Loucy (cell line): Measurements from ENCODE around the gene NDRG2.

ENCODE experiments used
- H2AFZ ChIP-seq: fragments of 200-600 bp; sonication (generic); 2 replicates; pipeline ENCODE4 v1.6.0; 2016; ENCODE audit warnings: antibody characterized with exemption, mild to moderate bottlenecking, low read length, moderate library complexity
- H3F3A ChIP-seq: fragments of 200-600 bp; 2 replicates; pipeline ENCODE4 v1.6.0; 2016; ENCODE audit warnings: antibody characterized with exemption, low read depth, mild to moderate bottlenecking
- H3K27me3 ChIP-seq: fragments of 200-600 bp; sonication (generic); 2 replicates; pipeline ENCODE4 v1.6.1; 2014; ENCODE audit warnings: low read length, mild to moderate bottlenecking; ENCODE audit not compliant: insufficient read depth, poor library complexity, severe bottlenecking
- H3K36me3 ChIP-seq: fragments of 200-600 bp; sonication (generic); 2 replicates; pipeline ENCODE4 v1.6.1; 2016; ENCODE audit warnings: low read length; ENCODE audit not compliant: insufficient read depth
- H3K4me1 ChIP-seq: fragments of 200-600 bp; sonication (generic); 2 replicates; pipeline ENCODE4 v1.5.1; 2014; ENCODE audit warnings: low read length, mild to moderate bottlenecking; ENCODE audit not compliant: insufficient read depth, poor library complexity, severe bottlenecking
- H3K4me2 ChIP-seq: fragments of 200-600 bp; sonication (generic); 2 replicates; pipeline ENCODE4 v1.6.0; 2014; ENCODE audit warnings: antibody characterized with exemption, low read length, low read depth, mild to moderate bottlenecking; ENCODE audit not compliant: poor library complexity, severe bottlenecking
- H3K4me3 ChIP-seq: fragments of 200-600 bp; sonication (generic); 2 replicates; pipeline ENCODE4 v1.5.1; 2014; ENCODE audit warnings: low read length, mild to moderate bottlenecking, mixed read lengths; ENCODE audit not compliant: poor library complexity, severe bottlenecking
- H3K79me2 ChIP-seq: fragments of 200-600 bp; sonication (generic); 2 replicates; pipeline ENCODE4 v1.6.1; 2014; ENCODE audit warnings: low read length; ENCODE audit not compliant: insufficient read depth
- H3K9ac ChIP-seq: fragments of 200-600 bp; sonication (generic); 2 replicates; pipeline ENCODE4 v1.6.0; 2014; ENCODE audit warnings: mild to moderate bottlenecking, low read depth, low read length, moderate library complexity; ENCODE audit not compliant: poor library complexity, severe bottlenecking
- H3K9me2 ChIP-seq: fragments of 200-600 bp; sonication (generic); replicated peaks from 2 replicates; pipeline ENCODE4 v1.6.1; 2016; ENCODE audit warnings: low read depth, low read length, mixed read lengths
- H3K9me3 ChIP-seq: fragments of 200-600 bp; sonication (generic); 2 replicates; pipeline ENCODE4 v1.6.1; 2014; ENCODE audit warnings: mild to moderate bottlenecking, antibody characterized with exemption, low read length, low read depth; ENCODE audit not compliant: insufficient read depth
- H4K20me1 ChIP-seq: fragments of 200-600 bp; sonication (generic); 2 replicates; pipeline ENCODE4 v1.6.0; 2014; ENCODE audit warnings: antibody characterized with exemption, low read length, mild to moderate bottlenecking; ENCODE audit not compliant: insufficient read depth, poor library complexity, severe bottlenecking
- CTCF ChIP-seq: fragments of 200-600 bp; sonication (generic); conservative IDR thresholded peaks from 2 replicates; pipeline ENCODE4 v1.5.1; 2014; ENCODE audit warnings: mild to moderate bottlenecking, antibody characterized with exemption, low read length
- EZH2phosphoT487 ChIP-seq: fragments of 200-600 bp; IDR thresholded peaks from 2 replicates; pipeline ENCODE4 v1.6.1; 2018; ENCODE audit warnings: antibody characterized with exemption, mild to moderate bottlenecking, moderate library complexity, borderline replicate concordance

Gene NDRG2

GRCh38 chr14:20971705-20972021 lies 53.2 kb downstream of the NDRG2 start:
- Histone ChIP-seq H3K4me2 (peak overlapping the region; percentile 81), H2AFZ (peak overlapping the region; percentile 98), H3K9me2 (no peaks in the 10 kb centered on the region), H3K79me2 (no peaks in the 10 kb centered on the region), H3K27me3 (no peaks in the 10 kb centered on the region), H3K4me3 (peak overlapping the region; percentile 79), H3K9me3 (no peaks in the 10 kb centered on the region), H3K9ac (no peak overlapping the region), H3K36me3 (no peaks in the 10 kb centered on the region), H3K4me1 (no peaks in the 10 kb centered on the region), H3F3A (no peaks in the 10 kb centered on the region), H4K20me1 (no peaks in the 10 kb centered on the region)
- TF ChIP-seq EZH2phosphoT487 (no peak), CTCF (no peak)

GRCh38 chr14:20970983-20971704 lies 53.7 kb downstream of the NDRG2 start:
- H3K79me2 ChIP-seq, result no peaks in the 10 kb centered on the region
- peak; percentile 81 for TF ChIP-seq CTCF
- no peak for TF ChIP-seq EZH2phosphoT487
- H3K4me3 ChIP-seq, result peak overlapping the region; percentile 79

GRCh38 chr14:20970647-20970982 lies 54.2 kb downstream of the NDRG2 start:
- H2AFZ ChIP-seq, result peak overlapping the region; percentile 98
- no peaks in the 10 kb centered on the region for H3K9me2 ChIP-seq
- peak overlapping the region; percentile 79 for H3K4me3 ChIP-seq
- no peaks in the 10 kb centered on the region for H3K4me1 ChIP-seq
- H3K36me3 ChIP-seq, result no peaks in the 10 kb centered on the region
- H3F3A ChIP-seq, result no peaks in the 10 kb centered on the region
- H3K4me2 ChIP-seq, result peak overlapping the region; percentile 81
- H3K9me3 ChIP-seq, result no peaks in the 10 kb centered on the region
- H4K20me1 ChIP-seq, result no peaks in the 10 kb centered on the region
- no peak for TF ChIP-seq EZH2phosphoT487
- no peak for TF ChIP-seq CTCF
- H3K79me2 ChIP-seq, result no peaks in the 10 kb centered on the region
- H3K9ac ChIP-seq, result peak overlapping the region; percentile 75
- H3K27me3 ChIP-seq, result no peaks in the 10 kb centered on the region

More at GRCh38 chr14:20970983-20971704, 53.7 kb downstream of the NDRG2 start:
- Histone ChIP-seq H3K9me3 (no peaks in the 10 kb centered on the region), H3K9me2 (no peaks in the 10 kb centered on the region), H3K9ac (peak overlapping the region; percentile 75), H3K27me3 (no peaks in the 10 kb centered on the region), H3F3A (no peaks in the 10 kb centered on the region), H2AFZ (peak overlapping the region; percentile 98), H3K36me3 (no peaks in the 10 kb centered on the region), H4K20me1 (no peaks in the 10 kb centered on the region), H3K4me2 (peak overlapping the region; percentile 81), H3K4me1 (no peaks in the 10 kb centered on the region)
